Embryonic facial prominence (tissue), 1 donor: ENCODE data around the gene SH3BP4.
A peak's percentile ranks its signal among the peaks of the same experiment; 100 is the strongest.

Experiments used
- DNase-seq: peaks from one replicate; pipeline ENCODE4 v3.0.0-alpha.2; 2016; ENCODE audit errors: extremely low spot score

The SH3BP4 gene

DNA sequence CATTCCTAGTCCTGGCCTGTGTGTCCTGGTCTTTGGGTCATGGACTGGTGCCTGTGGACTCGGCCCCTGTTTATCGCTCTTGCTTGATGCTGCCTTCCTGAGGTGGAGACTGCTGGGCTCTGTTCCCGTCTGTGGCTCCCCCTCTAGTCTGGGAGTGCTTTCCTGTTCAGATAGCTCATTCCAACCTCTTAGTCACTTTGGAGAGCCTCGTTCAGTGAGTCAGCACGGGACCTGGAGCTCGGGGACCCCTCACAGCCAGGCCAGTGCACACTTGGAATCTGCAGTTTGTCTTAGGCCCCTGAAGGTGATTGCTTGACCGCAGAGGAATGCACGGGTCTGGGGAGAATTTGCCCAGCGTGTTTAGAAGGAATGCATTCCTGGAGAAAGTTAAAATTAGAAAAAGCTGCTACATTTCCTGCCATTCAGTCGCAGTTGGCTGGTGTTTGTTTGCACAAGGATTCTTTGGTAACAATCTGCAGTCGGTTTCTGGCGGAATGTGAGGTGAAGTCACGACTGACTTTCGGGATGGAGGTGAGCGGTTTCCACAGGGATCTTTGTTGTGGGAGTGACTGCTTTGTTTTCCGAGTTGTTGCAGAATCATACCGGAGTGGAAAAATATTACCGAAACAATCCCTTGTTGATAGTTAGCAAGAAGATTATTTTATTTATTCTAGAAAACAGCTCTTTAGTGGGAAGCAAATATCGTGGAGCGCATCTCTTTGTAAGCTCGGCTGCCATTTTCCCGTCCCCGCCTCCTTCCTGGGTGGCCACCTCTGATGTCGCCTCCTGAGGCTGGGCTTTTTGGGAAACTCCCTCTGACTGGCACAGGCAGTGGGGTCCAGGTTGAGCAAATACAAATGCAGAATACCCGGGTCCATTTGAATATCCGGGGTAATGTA lies 29.6 kb downstream of the SH3BP4 start:
- DNase-seq = peak; percentile 85

DNA sequence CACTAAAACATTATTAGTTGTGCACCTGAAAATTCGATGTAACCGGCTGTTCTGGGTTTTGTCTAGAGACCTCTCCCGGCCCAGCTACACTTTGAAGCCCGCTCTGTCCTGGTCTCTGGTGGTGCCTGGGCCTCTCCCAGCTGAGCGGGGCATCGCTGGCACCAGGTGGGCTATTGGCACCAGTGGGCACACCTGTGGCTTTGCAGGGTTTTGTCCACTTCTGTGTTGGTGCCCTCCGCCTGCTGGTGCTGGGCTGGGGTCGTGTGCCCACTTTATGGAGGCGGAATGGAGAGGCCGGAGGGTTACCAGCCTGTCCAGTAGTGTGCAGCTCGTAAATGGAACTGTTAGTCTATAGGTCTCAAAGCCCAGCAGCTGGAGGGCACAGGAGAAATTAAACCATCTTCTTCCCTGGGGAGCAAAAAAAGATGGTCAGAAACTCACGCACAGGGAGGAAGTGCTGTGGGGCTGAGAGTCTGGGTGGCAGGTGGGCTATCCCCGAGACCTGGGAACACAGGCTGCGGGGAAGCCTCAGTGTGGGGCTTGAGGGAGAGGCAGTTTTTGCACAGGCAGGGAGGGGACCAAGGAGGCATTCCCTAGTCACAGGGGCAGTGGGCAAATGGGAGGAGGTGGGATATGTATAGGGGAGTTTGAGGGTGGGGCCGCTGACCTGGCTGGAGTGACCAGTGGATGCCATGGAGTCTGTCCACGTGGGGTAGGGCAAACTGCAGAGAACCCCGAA lies 30.4 kb downstream of the SH3BP4 start:
- DNase-seq = no peak

DNA sequence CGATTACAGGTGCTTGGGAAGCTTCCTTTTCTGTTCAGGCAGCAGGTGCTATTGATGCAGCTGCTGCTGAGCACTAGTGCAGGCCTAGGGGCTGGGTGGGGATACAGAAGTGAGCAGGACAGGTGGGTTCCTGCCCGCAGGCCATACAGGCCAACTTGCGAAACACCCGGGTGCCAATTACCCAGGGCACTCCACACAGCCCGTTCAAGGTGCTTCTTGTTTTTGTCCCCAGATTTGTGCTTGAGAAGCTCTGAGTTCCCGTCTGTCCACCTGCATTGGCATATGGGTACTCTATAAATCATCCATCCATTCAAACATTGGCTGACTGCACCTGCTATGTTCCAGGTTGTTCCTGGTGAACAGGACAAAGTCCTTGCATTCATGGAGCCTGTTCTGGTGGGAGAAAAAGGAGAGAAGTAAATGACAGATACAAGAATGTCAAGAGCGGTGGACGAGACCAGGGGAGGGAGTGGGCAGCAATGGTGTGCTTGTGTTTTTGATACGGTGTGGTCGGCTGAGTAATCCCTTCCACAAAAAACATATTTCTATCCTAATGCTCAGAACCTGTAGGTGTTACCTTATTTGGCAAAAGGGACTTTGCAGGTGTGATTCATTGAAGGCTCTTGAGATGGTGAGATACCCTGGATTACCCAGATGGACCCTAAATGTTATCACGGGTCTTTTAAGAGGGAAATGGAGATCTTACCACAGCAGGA lies 31.4 kb downstream of the SH3BP4 start:
- no peak for DNase-seq

DNA sequence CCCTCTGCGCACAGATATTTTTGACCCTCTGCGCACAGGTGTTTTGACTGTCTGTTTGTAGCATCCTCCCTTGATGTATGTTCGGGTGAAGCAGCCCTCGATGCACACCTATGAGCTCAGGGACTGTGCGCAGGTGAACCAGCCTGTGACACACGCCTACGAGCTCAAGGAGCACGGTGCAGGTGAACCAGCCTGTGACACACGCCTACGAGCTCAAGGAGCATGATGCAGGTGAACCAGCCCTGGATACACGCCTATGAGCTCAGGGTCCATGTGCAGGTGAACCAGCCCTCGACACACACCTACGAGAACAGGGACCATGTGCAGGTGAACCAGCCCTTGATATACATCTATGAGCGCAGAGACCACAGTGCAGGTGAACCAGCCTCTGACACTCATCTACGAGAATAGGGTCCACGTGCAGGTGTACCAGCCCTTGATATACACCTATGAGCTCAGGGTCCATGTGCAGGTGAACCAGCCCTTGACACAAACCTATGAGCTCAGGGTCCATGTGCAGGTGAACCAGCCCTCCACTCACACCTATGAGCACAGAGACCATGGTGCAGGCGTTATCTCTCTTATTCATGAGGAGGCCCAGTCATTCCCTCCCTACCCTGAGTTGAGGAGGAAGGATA lies 33.9 kb downstream of the SH3BP4 start:
- no peak for DNase-seq

DNA sequence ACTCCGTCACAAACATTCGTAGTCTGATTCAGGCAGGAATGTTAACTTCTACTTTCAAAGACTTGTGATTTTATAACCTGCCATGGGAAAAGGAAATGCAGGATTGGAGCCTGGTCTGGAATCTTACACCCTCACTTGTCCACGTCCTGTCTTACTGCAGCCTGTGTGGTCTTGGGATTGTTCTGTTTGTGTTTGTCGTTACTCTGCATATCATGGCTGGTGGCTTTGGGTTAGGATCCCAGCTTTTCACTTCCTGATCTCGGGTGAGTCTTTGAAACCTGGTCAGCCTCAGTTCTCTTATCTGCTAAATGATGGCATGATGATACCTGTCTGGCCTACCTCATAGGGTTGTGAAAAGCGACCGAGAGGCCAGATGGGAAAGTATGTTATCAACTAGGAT lies 34.6 kb downstream of the SH3BP4 start:
- no peak for DNase-seq

DNA sequence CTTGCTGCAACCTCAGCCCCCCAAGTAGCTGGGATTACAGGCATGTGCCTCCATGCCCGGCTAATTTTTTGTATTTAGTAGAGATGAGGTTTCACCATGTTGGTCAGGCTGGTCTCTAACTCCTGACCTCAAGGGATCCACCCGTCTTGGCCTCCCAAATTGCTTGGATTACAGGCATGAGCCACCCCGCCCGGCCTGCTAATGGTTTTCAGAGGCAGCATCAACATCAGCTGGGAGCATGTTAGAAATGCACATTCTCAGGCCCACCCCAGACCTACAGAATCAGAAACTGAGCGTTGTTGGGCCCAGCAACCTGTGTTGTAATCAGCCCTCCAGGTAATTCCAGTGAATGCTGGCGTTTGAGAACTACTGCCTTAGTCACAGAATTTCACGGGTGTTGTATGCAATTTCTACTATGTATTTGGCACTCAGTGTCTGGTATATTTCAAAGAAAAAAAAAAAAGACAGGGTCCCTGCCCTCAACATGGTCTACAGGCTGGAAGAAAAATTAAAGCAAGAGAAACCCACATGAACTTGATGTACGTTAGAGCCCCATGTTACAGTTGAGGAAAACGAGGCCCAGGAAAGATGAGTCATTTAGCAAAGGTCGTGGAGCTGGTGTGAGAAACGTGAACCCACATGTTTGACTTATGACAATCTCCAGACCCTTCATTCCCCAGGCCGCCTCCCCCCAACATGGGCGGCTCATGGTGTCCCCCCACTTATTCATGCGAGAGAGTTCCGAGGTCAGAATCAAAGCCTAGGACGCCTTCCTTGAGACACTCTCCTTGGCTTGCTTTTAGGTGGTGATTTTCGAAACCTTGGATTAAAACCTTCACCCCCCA lies 35.3 kb downstream of the SH3BP4 start:
- no peak for DNase-seq

DNA sequence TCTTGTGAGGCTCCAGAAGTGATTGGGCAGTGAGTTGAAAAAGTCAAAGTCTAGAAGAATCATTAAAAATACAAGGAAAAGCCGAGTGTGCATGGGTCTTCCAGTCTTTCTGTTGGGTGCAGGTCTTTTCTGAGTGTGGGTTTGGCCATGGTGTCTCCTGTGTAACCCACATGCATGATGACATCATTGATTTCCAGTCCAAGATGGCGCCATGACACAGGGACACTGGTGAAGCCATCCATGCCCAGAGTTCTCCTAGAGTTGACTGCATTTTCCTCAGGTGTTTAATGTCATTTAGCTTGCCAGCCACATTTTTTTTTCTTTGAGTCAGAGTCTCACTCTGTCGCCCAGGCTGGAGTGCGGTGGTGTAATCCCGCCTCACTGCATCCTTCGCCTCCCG lies 35.9 kb downstream of the SH3BP4 start:
- no peak for DNase-seq

DNA sequence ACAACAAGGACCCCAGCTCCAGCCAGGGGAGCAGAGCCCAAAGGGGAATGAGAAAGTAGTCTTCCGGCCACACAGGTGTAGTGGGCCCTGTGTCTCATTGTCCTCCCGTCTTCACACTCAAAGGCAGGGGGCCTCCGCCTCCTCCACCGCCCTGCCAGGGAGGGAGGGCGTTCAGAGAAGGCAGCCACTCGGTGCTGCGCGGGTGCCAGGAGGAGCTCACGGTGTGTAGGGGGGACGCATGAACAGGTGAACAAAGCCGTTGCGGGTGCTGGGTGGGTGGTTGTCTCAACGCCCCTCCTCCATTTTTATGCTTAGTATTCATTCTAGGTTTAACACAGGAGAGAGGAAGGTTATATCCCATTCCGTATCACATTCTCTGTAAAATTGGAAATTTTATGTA lies 36.7 kb downstream of the SH3BP4 start:
- DNase-seq = no peak

DNA sequence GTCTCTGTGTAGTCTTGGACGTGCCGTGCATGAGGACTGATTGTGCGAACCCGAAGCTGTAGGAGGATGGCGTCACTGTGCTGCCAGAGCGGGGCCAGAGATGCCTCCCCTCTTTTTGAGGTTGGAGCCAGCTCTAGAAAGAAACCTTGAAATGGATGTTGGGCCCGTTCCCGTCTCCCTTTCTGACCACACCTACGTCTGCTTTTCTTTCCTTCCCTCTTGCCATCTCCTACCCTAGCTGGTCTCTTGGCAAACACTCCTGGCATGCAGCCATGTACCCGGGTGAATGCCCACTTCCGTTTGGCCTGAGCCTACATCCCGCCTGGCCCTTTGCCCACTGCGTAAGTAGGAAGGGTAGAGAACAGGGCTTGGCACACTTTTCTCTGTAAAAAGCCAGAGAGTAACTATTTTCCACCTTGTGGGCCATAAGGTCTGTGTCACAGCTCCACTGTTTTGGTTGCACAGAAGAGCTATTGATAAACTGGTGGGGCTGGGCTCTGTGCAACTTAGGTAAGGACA lies 37.4 kb downstream of the SH3BP4 start:
- DNase-seq = peak; percentile 17

DNA sequence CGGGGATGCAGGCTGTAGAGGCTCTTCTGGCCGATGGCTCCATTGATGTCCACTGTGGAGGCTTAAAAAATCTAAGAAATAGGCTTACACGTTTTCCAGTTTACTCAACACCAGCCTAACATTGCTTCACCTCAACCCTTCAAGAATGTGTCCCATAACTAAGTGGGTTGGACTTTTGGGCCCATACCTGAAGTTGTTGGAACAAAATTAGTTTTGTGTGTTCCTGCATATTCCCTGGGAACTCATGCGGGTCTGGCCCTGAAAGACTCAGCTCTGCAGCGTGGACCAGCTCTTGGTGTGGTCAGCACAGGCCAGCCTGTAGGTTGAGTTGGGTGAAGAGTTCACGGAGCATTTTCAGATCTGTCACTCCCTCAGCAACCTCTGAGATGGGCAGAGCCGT lies 38.5 kb downstream of the SH3BP4 start:
- DNase-seq = no peak

DNA sequence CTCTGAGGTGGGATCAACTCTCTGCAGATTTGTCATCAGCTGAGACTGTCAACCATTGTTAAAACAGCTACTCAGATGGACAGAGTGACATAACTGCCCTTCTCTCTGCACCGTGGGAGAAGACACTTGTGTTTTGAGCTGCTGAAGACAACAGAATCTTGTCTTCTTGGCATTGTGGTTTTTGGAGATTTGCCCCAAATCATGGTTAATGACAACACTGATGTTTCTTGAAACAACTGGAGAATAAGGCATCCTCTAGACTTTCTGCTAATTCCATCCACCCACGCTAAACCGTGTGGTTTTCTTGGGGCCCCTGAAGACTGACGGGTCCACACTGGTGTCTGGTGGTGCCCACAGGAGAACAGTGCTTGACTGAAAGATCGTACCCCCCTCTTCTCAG lies 39.5 kb downstream of the SH3BP4 start:
- DNase-seq = no peak

DNA sequence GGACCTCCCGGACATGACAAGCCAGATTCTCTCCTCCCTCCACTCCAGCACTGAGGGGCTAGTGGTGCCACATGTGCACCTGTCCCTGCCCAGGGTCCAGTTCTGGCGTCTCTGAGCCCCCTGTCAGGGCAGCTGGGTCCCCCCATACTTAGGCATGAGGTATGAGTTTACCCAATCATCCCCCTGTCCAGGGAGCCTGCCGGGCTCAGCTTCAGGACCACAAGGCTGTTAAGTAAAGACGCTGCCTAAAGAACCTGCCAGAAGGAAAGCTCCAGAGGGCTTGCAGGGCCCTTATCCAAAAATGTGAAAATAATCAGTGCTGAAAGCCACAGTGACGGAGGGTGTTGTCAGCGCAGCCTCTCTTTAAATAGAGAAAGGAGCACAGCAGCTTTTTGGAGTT lies 40.0 kb downstream of the SH3BP4 start:
- no peak for DNase-seq

DNA sequence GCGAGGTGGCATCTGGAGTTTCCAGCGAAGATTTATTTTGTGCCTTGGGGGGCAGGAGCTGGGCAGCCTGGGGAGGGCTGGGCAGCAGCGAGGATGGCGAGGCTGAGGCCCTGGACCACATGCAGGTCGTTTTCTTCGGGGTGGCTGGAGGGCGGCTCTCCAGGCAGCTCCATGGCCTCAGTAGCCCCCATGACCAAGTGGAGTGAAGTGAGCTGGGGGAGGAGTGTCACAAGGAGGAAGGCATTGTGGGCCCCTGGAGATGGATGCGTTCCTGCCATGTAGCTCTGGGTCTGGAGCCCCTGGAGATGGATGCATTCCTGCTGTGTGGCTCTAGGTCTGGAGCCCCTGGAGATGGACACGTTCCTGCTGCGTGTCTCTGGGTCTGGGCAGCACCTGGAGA lies 40.4 kb downstream of the SH3BP4 start:
- no peak for DNase-seq

DNA sequence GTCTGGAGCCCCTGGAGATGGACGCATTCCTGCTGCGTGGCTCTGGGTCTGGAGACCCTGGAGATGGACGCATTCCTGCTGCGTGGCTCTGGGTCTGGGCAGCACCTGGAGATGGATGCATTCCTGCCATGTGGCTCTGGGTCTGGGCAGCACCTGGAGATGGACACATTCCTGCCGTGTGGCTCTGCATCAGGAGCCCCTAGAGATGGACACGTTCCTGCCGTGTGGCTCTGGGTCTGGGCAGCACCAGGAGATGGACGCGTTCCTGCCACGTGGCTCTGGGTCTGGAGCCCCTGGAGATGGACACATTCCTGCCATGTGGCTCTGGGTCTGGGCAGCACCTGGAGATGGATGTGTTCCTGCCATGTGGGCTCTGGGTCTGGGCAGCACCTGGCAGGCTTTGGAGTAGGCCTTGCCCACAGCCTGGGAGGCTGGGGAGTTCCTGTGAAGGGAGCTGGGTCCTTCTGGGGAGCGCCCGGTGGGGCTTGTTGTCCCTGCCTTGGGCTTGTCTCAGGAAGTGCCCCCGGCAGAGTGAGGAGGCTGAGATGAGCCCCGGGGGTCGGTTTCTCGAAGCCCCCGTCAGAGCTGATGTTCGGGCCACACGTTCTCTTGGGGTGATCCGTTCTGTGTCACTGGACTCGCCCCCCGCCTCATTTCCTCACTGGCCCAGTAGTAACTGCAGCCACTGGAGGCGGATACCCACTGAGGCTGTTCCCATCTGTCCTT lies 41.0 kb downstream of the SH3BP4 start:
- no peak for DNase-seq

DNA sequence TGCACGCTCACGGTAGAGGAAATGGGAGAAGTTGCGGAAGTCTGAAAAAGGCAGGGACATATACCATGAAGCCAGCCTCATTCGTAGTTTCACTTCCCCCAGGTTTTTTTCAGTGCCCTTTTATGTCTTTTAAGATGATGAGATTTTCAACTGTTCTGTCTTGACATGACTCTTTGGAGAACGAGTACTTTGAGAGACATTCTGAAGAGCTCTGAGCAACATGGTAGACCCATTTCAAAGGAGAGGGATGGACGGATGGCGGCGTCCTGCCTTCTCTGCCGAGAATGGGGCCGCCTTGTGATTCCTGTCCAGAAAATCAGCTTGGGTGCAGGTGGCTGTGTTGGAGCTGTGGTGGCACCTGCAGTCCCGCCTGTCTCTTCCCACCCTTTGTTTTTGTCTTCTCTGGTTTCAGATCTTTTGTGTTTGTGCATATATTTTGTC lies 41.7 kb downstream of the SH3BP4 start:
- DNase-seq = no peak

DNA sequence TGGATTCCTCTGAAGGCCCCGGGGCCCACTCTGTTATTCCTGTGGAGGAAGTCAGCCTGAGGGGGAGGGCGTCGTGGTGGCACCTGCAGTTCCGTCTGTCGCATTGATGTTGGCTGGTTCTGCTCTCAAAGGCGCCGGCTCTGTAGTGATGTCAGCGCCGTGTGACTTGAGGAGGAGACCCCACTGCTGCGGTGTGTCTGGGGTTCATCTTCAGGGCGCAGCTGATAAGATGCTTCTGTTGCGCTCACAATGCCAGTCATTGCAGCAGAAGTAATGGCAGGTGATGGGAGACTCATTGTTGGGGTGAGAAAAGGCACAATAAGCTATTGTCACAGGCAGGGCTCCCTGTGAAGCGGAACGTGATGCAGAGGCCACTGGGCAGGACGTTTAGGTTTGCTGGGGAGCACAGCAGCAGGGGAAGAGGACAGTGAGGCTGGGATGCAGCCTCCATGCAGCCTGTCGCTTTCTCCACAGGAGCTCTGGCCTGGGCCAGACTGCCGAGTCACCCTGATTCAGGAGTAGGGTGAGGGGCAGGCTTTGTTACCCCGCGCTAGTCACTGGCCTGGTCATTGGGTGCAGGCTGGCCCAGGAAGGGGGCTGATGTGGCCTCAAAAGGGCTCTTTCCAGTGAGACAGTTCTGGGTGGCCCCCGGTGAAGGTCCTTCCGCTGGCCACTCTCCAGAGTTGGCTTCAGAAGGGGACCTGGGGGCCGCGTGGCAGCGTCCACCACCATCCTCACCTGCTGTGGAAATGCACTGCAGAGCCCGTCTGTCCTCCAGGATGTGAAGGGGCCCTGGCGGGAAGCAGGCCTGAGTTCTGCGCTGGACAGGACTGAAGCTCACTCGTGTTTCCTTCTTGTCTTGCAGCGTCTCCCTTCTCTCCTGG lies 42.9 kb downstream of the SH3BP4 start:
- DNase-seq = no peak

DNA sequence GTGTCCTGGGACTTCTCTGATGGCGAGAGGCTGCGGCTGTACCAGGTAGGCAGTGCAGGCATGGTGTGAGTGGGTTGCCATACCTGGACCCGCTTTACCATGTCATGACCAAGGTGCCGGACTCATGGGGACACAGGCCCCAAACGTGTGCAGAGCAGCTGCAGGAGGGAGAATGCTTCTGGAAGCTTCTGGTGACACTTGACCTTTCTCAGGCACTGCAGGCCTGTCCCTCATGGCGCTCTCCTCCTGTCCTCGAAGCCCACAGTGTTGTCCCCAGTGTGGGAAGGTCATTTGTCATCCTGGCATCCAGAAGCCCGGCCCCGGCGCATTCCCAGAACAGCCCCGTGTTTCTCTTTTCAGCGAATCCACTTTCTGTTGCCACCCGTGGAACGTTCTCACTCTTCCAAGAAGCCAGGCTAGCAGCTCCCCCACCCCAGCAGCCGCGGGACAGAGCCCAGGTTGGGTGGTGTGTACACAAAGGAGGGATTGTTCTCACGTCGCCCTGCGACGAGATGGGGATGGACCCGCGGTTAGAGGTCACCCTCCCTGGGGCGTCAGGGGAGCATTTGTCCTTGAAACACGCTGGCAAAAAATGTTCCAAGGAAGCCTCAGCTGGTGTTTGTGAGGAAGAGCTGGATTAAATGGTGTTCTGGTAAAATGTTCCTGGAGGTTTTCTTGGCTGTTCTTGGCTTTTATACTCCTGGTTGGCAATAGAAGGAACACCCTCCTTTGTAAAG lies 43.7 kb downstream of the SH3BP4 start:
- DNase-seq = no peak
